ENCODE measurements around the gene C2orf92.

Gene C2orf92

DNA sequence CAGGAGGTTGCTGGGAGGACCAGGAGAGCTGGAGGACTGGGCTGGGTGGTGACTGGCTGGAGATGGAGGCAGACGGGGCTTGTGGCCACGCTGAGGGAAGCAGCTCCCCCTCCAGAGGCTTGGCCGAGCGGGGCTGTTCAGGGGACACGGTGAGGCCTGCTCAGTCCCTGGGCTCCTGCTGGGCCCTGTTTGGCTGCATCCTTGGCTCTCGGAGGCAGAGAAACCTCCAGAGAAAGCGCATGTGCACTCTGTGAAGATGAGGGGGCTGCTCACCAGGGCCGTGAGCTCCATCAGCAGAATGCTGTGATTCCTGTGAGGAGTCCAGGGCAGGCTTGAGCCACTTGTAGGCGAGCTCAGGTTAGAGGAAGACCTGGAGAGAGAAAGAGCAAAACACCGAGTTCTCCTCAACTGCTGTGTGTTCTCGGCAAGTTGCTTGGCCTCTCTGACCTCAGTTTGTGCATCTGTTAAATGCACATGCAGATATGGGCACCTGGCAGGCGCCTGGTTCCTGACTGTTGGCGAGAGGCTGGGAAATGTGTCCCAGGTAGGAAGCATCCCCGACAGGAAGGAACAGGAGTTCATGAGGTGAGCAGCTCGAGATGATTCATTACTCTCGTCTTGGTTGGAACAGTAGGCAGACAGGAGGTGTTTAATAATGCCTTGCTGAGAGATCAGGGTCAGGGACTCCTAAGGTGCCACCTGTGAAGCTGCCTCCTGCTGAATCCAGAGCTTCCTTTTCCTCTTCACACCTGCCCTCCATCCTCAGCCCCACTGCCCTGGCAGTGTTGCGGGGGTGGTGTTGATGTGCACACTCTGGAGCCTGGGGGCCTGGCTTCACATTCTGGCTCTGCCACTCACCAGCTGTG lies 44.8 kb downstream of the C2orf92 start:
- DNase-seq (ENCODE audit: low read depth, low spot score) = no peak

DNA sequence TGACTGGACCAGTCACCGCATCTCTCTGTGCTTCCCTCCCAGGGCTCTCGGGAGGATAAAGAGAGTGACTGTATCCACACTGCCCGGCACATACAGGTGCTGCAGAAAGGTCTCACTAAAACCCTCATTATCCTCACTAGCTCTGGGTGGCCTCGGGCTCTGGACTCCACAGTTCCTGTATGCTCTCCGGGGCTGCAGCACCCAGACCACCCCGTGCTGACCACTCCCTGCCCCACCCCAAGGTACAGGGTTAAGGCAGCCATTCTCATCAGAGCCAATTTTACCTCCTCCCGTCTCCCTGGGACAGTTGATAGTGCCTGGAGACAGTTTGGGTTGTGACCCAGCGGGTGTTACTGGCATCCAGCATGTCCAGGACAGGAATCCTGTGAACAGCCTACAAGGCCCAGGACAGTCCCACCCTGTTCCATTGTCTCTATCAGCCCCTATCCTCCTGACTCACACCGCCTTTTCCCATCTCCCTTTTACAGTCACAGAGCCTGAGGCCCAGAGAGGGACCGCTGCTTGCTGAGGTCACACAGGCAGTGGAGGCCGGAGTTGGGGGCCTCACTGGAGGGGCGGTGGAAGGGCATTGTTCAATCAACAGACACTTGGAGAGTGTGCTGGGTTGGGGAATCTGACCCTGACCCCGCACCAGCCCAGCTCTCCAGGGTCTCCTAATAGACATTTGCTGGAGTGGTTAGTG lies 45.6 kb downstream of the C2orf92 start:
- DNase-seq (ENCODE audit: low read depth, low spot score) = no peak

DNA sequence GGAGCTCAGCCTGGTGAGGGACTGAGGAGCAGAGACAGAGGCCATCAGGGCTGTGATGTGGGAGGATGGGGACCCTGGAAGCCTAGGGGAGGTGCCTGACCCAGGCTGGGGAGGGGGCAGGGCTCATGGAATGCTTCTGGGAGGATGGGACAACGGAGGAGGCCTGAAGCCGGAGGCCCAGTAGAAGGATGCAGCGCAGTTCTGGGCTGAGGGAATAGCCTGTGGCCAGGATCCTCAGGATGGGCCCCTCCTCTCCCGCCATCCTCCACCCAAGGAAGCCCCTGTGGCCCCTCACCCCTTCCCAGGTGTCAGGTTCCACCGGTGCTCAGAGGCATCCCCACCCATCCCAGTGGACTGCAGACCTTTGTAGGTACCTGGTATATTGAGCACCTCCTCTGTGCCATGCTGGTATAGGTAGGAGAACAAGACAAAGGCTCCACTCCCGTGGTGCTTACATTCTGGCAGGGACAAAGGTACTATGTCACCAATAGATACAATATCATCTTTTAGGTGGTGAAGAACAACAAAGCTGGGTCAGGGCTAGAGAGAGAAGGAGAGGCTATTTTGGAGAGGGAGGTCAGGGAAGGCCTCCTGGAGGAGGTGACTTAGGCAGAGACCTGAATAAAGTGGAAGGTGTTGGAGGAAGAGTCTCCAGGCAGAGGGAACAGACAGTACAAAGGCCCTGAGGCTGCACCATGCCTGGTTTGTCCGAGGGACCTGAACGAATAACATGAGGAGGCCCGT lies 46.6 kb downstream of the C2orf92 start:
- no peak for DNase-seq (ENCODE audit: low read depth, low spot score)

DNA sequence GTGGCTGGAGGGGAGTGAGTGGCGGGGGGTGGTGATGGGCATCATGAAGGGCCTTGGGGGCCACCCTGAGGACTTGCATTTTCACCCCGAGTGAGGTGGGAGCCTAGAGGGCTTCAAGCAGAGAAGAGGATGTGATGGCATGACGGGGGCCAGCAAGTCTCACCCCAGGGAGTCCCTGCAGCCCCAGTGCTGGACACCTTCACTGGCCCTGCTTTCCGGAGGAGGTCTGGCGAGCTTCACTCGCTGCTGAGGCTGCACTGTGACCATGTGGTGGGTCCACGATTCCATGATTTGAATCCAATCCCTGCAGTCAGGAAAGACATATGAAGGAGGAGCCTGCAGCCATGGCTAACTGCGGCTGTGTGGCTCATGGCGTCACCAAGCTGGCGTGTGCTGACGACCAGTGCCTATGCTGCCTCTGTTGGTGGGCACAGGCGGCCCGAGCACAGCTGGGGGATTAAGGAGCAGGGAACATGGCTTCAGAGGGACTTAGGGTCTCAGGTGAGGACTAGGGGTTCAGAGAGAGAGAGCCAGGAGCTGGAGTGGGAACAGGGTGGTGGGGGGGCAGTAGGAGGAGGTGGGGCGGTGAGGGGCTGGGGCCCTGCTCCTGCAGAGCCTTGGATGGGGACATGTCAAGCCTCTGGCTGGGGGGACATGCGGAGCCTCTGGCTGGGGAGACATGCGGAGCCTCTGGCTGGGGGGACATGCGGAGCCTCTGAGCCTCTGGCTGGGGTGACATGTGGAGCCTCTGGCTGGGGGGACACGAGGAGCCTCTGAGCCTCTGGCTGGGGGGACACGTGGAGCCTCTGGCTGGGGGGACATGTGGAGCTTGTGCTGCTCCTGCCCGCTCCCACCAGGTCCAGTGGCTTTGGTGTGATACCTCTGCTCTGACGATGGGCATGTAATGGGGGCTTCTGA lies 47.4 kb downstream of the C2orf92 start:
- no peak for DNase-seq (ENCODE audit: low read depth, low spot score)

DNA sequence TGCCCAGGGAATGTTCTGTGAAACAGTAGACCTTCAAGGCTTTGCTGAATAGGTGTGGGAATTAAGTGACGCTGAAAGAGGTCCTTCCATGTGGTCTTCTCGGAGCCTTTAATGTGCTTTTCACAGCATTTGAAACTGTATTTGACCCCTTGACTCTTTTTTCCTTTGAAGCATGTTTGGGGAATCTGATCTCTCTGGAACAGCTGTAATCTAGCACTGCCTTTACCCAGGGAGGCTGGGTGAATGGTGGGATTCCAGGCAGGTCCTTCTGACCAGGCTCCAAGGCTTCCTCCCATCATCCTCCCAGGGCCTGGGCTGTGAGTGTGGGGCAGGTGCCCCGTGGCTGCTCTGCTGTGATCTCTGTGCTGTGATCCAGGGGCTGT lies 48.1 kb downstream of the C2orf92 start:
- no peak for DNase-seq (ENCODE audit: low read depth, low spot score)

DNA sequence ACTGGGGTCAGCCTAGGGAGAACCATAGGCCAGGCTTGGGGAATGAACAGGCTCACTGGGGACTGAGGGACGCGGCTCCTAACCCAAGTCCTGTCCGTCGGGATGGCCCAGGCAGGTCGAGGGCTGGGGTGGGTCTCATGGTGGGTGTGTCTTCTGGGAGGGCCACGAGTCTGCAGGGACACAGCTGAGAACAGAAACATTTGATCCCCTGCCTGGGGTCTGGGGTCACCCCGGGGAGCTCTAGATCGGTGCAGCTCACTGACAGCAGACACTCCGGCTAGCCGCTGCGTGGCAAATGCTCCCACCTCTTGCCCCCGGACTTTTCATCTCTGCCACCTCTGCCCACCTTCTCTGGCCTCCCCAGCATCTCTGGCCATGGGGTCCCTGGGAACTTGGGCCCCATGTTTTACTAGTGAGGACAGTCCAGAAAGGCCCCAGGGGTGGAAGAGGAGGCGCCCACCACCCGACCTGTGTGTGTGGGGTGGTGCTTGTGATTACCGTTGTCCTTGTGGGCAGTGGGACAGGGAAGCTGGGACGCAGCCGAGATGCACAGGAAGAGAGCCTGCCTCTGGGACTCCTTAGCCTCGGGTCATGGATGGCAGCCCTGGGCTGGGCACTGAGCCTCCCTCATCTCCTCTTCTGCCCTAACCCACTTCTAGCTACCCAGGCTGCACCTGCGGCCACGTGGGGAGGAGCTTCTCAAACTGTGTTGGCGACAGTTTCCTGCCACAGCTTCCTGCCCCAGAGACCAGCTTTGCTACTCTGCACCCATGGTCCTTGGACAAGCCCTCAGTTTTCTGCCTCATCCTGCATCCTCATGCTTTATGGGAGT lies 48.8 kb downstream of the C2orf92 start:
- DNase-seq (ENCODE audit: low read depth, low spot score) = no peak

DNA sequence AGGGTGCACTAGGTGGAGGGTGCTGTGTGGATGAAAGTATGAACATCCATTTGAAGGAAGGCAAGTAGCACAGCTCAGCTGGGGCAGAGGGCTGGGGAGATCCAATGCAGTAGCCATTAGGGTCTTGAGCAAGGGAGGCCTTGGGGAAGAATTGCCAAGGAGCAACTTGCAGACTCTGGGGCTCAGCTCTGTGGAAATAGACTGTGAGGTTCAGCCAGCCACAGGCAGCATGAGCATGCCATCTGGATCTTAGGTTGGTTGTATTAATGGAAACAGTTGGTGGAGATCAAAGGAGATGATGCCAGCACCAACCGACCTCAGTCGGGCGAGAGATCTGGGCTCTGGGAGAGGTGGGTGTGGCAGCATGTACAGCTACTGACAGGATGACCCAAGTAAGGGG lies 49.4 kb downstream of the C2orf92 start:
- no peak for DNase-seq (ENCODE audit: low read depth, low spot score)

DNA sequence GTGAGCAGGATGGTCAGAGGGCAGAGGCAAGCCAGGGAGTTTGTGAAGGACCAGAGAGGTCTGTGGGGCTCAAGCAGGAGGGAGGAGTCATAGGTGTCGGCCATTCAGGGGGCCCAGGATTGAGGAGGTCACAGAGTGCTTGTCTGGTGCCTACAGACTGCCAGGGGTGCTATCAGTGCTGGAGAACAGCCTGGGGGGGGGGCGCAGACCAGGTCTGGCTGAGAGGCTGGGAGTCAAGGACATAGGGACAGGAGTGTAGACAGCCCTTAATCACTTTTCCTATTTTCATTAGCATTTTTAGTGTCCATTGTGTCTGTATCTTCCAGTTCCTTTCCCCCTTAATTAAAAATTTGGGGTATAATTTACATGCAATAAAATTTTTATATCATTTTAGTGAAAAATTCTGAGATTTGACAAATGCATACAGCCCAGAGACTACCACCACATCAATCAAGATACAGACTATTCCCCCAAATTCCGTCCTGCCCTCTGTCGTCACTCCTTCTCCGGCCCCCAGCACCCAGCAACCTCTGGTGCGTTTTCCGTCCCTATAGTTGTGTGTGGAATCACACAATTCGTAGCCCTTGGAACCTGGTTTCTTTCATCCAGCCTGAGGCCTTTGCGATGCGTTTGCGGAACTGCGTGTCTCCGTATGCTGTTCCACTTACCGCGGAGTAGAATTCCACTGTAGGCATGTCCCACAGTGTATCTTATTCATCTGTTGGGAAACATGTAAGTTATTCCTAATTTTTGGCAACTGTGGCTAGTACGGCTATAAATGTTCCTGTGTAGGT lies 50.0 kb downstream of the C2orf92 start:
- no peak for DNase-seq (ENCODE audit: low read depth, low spot score)

DNA sequence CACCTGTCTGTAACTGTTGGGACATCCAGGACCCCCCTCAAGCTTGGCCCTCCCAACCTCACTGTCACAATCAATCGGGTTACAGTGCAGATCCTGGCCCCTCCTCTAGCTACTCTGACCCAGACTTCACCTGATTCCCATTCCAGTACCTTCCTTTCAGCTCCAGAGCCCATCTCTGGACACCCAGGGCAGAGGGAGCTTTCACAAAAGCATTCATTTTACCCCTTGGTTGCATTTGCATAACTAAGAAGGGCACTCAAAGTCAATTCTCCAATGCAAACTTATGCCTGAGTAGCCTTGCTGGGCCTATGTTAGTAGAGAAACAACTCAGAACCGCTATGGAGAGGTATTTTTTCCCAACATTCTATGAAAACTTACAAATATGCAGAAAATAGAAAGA lies 51.2 kb downstream of the C2orf92 start:
- DNase-seq (ENCODE audit: low read depth, low spot score) = no peak

DNA sequence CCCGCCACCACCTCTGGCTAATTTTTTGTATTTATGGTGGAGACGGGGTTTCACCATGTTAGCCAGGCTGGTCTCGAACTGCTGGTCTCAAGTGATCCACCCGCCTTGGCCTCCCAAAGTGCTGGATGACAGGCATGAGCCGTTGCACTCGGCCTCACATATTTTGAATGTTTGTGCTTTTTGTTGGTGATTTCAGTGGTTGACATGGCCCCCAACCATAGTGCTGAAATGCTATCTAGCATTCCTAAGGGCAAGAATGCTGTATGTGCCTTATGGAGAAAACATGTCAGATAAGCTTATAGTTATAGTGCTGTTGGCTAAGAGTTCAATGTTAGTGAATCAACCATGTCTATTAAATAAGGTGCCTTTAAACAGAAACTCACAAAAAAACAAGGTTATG lies 52.7 kb downstream of the C2orf92 start:
- no peak for DNase-seq (ENCODE audit: low read depth, low spot score)

DNA sequence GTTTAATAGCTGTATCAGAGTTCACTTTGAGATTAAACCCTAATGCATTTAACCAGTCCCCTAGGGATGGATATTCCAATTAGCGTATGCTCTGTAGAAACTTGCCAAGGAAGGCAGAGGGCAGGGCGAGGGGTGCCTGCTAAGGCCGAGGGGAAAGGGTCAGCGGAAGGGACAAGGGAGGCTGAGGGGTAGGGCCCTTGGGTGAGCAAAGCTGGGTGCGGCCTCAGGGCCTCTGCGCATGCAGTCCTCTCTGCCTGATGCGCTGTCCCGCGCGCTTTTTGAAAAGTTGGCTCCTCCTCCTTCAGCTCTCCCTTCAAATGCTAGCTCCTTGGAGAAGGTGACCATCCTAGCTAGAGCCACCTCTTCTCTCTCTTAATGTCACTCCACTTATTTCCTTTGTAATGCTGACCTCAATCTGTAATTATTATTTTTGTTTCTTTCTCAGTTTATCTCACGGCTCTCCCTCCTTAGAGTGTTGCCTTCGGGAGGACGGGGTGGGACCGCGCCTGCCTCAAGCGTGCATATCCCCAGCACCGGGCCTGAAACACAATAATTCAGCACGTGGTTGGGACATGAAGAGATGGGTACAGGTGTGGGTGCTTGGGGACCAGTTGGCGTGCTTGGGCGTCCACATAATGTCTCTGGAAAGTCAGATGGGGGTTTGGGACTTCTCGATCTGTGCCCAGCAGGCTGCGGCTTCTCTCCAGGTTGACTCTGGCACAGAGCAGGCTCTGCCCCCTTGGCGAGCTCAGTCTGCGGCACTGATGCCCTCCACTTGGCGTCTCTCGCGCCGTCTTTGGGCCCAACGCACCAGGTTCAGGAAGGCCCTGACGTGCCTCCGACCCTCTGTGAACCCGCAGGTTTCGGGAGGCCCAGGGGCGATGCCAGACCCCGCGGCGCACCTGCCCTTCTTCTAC lies 53.9 kb downstream of the C2orf92 start:
- DNase-seq (ENCODE audit: low read depth, low spot score) = no peak

DNA sequence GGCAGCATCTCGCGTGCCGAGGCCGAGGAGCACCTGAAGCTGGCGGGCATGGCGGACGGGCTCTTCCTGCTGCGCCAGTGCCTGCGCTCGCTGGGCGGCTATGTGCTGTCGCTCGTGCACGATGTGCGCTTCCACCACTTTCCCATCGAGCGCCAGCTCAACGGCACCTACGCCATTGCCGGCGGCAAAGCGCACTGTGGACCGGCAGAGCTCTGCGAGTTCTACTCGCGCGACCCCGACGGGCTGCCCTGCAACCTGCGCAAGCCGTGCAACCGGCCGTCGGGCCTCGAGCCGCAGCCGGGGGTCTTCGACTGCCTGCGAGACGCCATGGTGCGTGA lies 54.5 kb downstream of the C2orf92 start:
- no peak for DNase-seq (ENCODE audit: low read depth, low spot score)

DNA sequence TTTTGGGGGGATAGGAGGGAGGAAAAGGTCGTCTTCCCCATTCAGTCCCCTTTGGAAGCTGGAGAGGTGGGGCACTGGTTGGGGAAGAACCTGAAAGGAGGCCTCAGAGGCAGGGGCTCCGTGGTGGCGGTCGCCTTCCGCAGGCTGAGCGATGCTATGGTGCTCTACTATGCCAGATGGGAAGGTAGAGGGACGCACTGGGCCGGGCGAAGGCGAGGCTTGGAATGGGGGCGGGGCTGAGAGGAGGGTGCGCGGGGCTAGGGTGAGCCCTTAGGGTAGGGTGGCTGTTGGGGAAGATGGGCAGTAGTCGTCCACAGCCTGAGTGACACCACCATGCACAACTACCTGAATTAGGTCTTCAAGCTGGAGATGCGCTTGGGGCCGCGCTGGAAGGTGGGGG lies 55.0 kb downstream of the C2orf92 start:
- DNase-seq (ENCODE audit: low read depth, low spot score) = no peak

DNA sequence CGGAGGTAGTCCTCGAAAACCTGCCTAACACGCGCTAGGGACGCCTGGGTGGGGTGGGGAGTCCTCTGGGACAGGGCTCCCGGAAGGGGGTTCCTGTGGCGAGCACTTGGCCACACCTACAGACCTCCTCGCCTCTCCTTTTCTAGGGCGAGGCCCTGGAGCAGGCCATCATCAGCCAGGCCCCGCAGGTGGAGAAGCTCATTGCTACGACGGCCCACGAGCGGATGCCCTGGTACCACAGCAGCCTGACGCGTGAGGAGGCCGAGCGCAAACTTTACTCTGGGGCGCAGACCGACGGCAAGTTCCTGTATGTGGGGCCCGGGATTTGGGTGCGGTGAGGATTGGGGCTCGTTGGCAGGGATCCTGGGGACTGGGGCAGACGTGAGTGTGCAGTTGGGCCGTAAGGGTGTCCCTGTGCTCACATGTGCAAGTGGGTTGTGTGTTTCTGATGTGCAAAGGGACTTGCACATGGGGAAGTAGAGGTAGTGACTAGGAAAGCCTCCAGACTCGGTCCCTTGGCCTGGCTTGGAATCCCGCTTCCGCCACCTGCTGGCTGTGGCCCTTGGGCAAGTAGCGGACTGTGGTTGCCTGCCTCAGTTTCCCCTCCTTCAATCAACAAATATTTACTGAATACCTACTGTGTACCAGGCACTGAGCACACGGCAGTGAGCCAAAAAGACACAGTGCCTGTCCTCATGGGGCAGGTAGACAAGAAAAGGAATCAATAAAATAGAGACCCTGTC lies 55.6 kb downstream of the C2orf92 start:
- no peak for DNase-seq (ENCODE audit: low read depth, low spot score)

DNA sequence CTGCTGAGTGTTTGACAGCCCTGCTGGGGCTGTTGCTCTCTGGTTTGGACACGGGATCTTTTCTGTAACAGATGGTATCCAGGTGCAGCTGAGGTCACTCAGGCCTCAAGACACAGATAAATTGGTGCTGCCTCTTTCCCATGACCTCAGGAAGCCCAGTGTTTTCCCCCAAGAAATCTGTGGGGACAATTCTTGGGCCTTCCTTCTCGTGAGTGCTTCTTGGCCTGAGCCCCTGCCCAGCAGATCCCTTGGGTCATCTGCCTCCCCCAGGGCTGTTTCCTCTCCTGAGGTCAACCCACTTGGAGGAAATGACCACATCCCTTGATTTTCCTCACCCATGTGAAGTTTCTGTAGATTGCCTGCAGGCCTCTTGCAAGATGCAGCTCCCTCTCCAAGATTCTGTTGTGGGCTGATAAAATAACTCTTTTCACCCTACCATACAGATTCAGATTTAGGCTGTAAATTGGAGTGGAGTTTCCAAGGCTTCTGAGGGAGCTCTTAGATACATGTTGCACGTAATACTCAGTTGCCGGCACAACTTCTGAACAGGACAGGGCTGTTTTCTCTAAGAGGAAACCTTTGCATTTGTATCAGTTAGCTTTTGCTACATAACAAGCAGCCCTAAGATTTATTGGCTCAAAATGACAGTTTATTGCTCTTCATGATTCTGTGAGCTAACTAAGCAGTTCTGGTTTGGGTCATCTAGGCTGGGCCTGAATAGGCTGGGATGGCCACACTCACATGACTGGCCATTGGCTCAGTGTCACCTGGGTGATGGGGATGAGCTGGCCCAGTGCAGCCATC lies 57.0 kb downstream of the C2orf92 start:
- no peak for DNase-seq (ENCODE audit: low read depth, low spot score)

DNA sequence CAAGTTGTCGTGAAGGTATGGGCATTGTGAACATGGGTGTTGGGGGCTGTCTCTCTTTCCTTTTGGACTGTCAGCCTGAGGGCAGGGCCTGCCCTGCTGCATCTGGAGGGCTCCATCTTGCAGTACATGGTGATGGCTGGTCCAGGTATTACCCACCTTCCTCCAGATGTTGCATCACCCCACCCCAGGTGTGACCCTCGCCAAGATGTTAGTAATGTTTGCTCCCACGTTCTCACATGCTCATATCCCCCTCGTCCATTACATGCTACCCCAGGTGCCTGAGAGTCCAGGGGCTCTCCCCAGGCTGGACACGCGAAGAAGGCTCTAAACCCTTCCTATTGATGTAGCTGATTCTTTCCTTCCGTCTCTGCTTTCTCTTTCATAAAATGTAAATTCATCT lies 57.8 kb downstream of the C2orf92 start:
- no peak for DNase-seq (ENCODE audit: low read depth, low spot score)

DNA sequence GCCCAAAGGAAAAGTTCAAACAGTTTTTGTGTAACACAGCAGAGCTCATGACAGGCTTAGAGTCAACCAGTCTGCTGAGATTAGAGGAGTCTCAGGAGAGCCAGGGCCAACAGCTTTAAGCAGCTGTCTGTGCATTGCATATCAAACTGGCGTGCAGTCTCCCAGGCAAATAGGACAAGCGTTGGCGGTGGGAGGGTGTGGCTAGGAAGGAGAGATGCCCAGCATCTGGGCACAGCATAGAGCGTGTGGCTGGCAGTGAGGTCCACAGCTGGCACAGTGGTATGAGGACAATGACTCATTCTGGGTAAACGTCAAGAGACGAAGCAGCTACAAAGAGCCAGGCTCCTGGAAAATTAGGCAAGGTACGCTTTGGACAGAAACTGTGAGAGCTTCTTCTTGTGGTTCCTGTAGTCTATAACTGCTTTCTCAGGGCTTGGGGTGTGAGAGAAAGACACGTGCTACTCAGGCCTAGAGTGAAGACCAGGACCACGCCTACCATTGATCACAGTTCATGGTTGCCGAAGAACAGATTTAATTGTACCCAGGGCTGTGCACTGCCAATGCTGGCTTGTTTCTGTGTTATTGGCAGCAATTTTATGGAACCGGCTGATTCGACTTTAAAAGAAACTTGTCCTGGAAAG lies 58.7 kb downstream of the C2orf92 start:
- DNase-seq (ENCODE audit: low read depth, low spot score) = no peak
